ENCODE results near the gene NOA1.

NOA1 gene

GRCh38 chr4:56977321-56978012 is at the start of gene NOA1:
Gene NOA1, minus strand, starts transcription at chr4:56977606. Its CDS starts 21 bp downstream, at chr4:56977585.
- peak; percentile 89 for FAIRE-seq

- no peak for FAIRE-seq
Measured at GRCh38 chr4:57023104-57023503, 45.7 kb upstream of the NOA1 start.

- no peak for FAIRE-seq
Measured at GRCh38 chr4:57020467-57021101, 43.2 kb upstream of the NOA1 start.

- no peak for FAIRE-seq
Measured at GRCh38 chr4:57018980-57019379, 41.6 kb upstream of the NOA1 start.

- FAIRE-seq, result no peak
Measured at GRCh38 chr4:57013543-57014120, 36.2 kb upstream of the NOA1 start.

GRCh38 chr4:56999751-57000150 is 22.3 kb upstream of the NOA1 start:
- FAIRE-seq, result no peak

GRCh38 chr4:56995525-56995924 is 18.1 kb upstream of the NOA1 start:
- FAIRE-seq, result no peak

GRCh38 chr4:56990109-56990905 is 12.9 kb upstream of the NOA1 start:
- no peak for FAIRE-seq

GRCh38 chr4:56986952-56987351 is 9.5 kb upstream of the NOA1 start:
- FAIRE-seq, result no peak

GRCh38 chr4:56986192-56986591 is 8.8 kb upstream of the NOA1 start:
- no peak for FAIRE-seq

GRCh38 chr4:56981795-56982201 is 4.4 kb upstream of the NOA1 start:
- no peak for FAIRE-seq

GRCh38 chr4:56979421-56980072 is 2.1 kb upstream of the NOA1 start:
- FAIRE-seq, result no peak

- FAIRE-seq, result peak; percentile 75
Measured at GRCh38 chr4:56978750-56979303, 1.4 kb upstream of the NOA1 start, which contains the start of gene POLR2B. Gene POLR2B, plus strand, starts transcription at chr4:56978896. Its CDS starts 90 bp downstream, at chr4:56978986.

GRCh38 chr4:56976837-56977320 is 527 bp downstream of the NOA1 start:
- FAIRE-seq, result no peak

GRCh38 chr4:56976283-56976836 is 1.0 kb downstream of the NOA1 start:
- no peak for FAIRE-seq

GRCh38 chr4:56973336-56973735 is 4.1 kb downstream of the NOA1 start:
- no peak for FAIRE-seq

- no peak for FAIRE-seq
Measured at GRCh38 chr4:56972809-56973208, 4.6 kb downstream of the NOA1 start.

GRCh38 chr4:56972389-56972788 is 5.0 kb downstream of the NOA1 start:
- no peak for FAIRE-seq

GRCh38 chr4:56971383-56971782 is 6.0 kb downstream of the NOA1 start:
- no peak for FAIRE-seq

GRCh38 chr4:56961107-56961500 is 16.3 kb downstream of the NOA1 start:
- FAIRE-seq, result no peak

GRCh38 chr4:56959100-56959499 is 18.3 kb downstream of the NOA1 start:
- no peak for FAIRE-seq

- no peak for FAIRE-seq
Measured at GRCh38 chr4:56958111-56958517, 19.3 kb downstream of the NOA1 start.
